MM.1S (cell line): ENCODE measurements around the gene FGF14.

Experiments
- DNase-seq: peaks from one replicate; pipeline ENCODE4 v3.0.0-alpha.2; 2015
- H2AFZ ChIP-seq: fragments of 300-600 bp; sonication (generic); 2 replicates; pipeline ENCODE4 v1.6.0; 2016; ENCODE audit warnings: antibody characterized with exemption, low read length
- H3F3A ChIP-seq: fragments of 300-600 bp; sonication (generic); 2 replicates; pipeline ENCODE4 v1.6.1; 2016; ENCODE audit warnings: mild to moderate bottlenecking, antibody characterized with exemption, low read length, moderate library complexity, mixed read lengths; ENCODE audit not compliant: insufficient read depth
- H3K27ac ChIP-seq: fragments of 300-600 bp; sonication (generic); 2 replicates; pipeline ENCODE4 v1.5.1; 2016; ENCODE audit warnings: mild to moderate bottlenecking, low read length
- H3K27me3 ChIP-seq: fragments of 300-600 bp; sonication (generic); replicated peaks from 2 replicates; pipeline ENCODE4 v1.6.0; 2016; ENCODE audit warnings: low read length; ENCODE audit not compliant: insufficient read depth
- H3K36me3 ChIP-seq: fragments of 300-600 bp; sonication (generic); replicated peaks from 2 replicates; pipeline ENCODE4 v1.6.1; 2016; ENCODE audit warnings: mild to moderate bottlenecking, low read length, mixed read lengths; ENCODE audit not compliant: insufficient read depth
- H3K4me1 ChIP-seq: fragments of 300-600 bp; sonication (generic); 2 replicates; pipeline ENCODE4 v1.6.1; 2016; ENCODE audit warnings: low read length, mixed read lengths
- H3K4me2 ChIP-seq: fragments of 300-600 bp; sonication (generic); 2 replicates; pipeline ENCODE4 v1.6.0; 2016; ENCODE audit warnings: low read depth, low read length
- H3K4me3 ChIP-seq: fragments of 300-600 bp; sonication (generic); 2 replicates; pipeline ENCODE4 v1.5.1; 2016; ENCODE audit warnings: low read length, mixed read lengths
- H3K79me2 ChIP-seq: fragments of 300-600 bp; sonication (generic); 2 replicates; pipeline ENCODE4 v1.6.1; 2016; ENCODE audit warnings: mixed run types, low read length, mixed read lengths
- H3K9ac ChIP-seq: fragments of 300-600 bp; sonication (generic); 2 replicates; pipeline ENCODE4 v1.6.1; 2016; ENCODE audit warnings: low read length, mixed read lengths
- H3K9me2 ChIP-seq: fragments of 300-600 bp; sonication (generic); replicated peaks from 2 replicates; pipeline ENCODE4 v1.6.1; 2016; ENCODE audit warnings: mild to moderate bottlenecking, low read length, mixed read lengths; ENCODE audit not compliant: insufficient read depth
- H3K9me3 ChIP-seq: fragments of 300-600 bp; sonication (generic); replicated peaks from 2 replicates; pipeline ENCODE4 v1.6.1; 2016; ENCODE audit warnings: mild to moderate bottlenecking, low read length, mixed read lengths; ENCODE audit not compliant: insufficient read depth
- H4K20me1 ChIP-seq: fragments of 300-600 bp; sonication (generic); 2 replicates; pipeline ENCODE4 v1.6.1; 2016; ENCODE audit warnings: mild to moderate bottlenecking, low read length, moderate library complexity, mixed read lengths; ENCODE audit not compliant: insufficient read depth
- CTCF ChIP-seq: fragments of 300-600 bp; sonication (generic); IDR thresholded peaks from 2 replicates; pipeline ENCODE4 v1.5.1; 2016; ENCODE audit warnings: antibody characterized with exemption, low read length, mixed read lengths
- EZH2 ChIP-seq: fragments of 300-600 bp; sonication (generic); optimal IDR thresholded peaks from 2 replicates; pipeline ENCODE3; 2017; ENCODE audit warnings: low read depth, mild to moderate bottlenecking, antibody characterized with exemption, low read length, mixed read lengths
- EZH2phosphoT487 ChIP-seq: fragments of 300-600 bp; sonication (generic); IDR thresholded peaks from 2 replicates; pipeline ENCODE4 v1.6.1; 2018; ENCODE audit warnings: antibody characterized with exemption, low read length

Gene FGF14

GRCh38 chr13:102323505-102323904 lies 78.3 kb downstream of the FGF14 start:
- Histone ChIP-seq H3K9ac (no peak overlapping the region), H4K20me1 (no peaks in the 10 kb centered on the region), H3K27me3 (no peaks in the 10 kb centered on the region), H3K36me3 (no peaks in the 10 kb centered on the region), H3K4me2 (no peak overlapping the region), H3K9me3 (no peaks in the 10 kb centered on the region), H3F3A (no peaks in the 10 kb centered on the region), H3K4me3 (no peak overlapping the region), H3K4me1 (no peaks in the 10 kb centered on the region), H3K9me2 (no peaks in the 10 kb centered on the region), H2AFZ (no peak overlapping the region), H3K27ac (no peak overlapping the region), H3K79me2 (no peaks in the 10 kb centered on the region)
- no peak for DNase-seq
- TF ChIP-seq EZH2, result no peak

- Histone ChIP-seq H3K9me2 (no peaks in the 10 kb centered on the region), H3K36me3 (no peaks in the 10 kb centered on the region), H3K4me1 (no peaks in the 10 kb centered on the region), H3F3A (no peaks in the 10 kb centered on the region), H3K79me2 (no peaks in the 10 kb centered on the region), H3K9me3 (no peaks in the 10 kb centered on the region), H4K20me1 (no peaks in the 10 kb centered on the region), H3K4me3 (no peak overlapping the region), H3K9ac (no peak overlapping the region), H3K27me3 (no peaks in the 10 kb centered on the region), H2AFZ (no peak overlapping the region), H3K4me2 (no peak overlapping the region), H3K27ac (no peak overlapping the region)
- no peak for DNase-seq
- TF ChIP-seq EZH2 (no peak), CTCF (no peak), EZH2phosphoT487 (no peak)
Observed at GRCh38 chr13:102323012-102323411, 78.8 kb downstream of the FGF14 start.

GRCh38 chr13:102322211-102322610 lies 79.6 kb downstream of the FGF14 start:
- no peaks in the 10 kb centered on the region for H3K4me1 ChIP-seq
- H3K4me2 ChIP-seq, result no peak overlapping the region
- no peak overlapping the region for H3K27ac ChIP-seq
- DNase-seq, result no peak
- no peak overlapping the region for H3K9ac ChIP-seq
- H3K4me3 ChIP-seq, result no peak overlapping the region
- TF ChIP-seq CTCF (no peak), EZH2phosphoT487 (no peak), EZH2 (no peak)
- no peaks in the 10 kb centered on the region for H4K20me1 ChIP-seq
- no peaks in the 10 kb centered on the region for H3K9me3 ChIP-seq
- H3K9me2 ChIP-seq, result no peaks in the 10 kb centered on the region
- H3F3A ChIP-seq, result no peaks in the 10 kb centered on the region
- no peaks in the 10 kb centered on the region for H3K36me3 ChIP-seq
- no peaks in the 10 kb centered on the region for H3K79me2 ChIP-seq
- no peak overlapping the region for H2AFZ ChIP-seq
- no peaks in the 10 kb centered on the region for H3K27me3 ChIP-seq

- Histone ChIP-seq H3K4me2 (no peak overlapping the region), H3K4me1 (no peaks in the 10 kb centered on the region), H2AFZ (no peak overlapping the region), H3K27ac (no peak overlapping the region), H3K9me3 (no peaks in the 10 kb centered on the region), H3K9me2 (no peaks in the 10 kb centered on the region), H3K4me3 (no peak overlapping the region), H3K27me3 (no peaks in the 10 kb centered on the region), H3F3A (no peaks in the 10 kb centered on the region), H3K9ac (no peak overlapping the region), H3K79me2 (no peaks in the 10 kb centered on the region), H4K20me1 (no peaks in the 10 kb centered on the region), H3K36me3 (no peaks in the 10 kb centered on the region)
- no peak for TF ChIP-seq EZH2phosphoT487
- no peak for TF ChIP-seq EZH2
- TF ChIP-seq CTCF, result no peak
- DNase-seq, result no peak
Observed at GRCh38 chr13:102318233-102318632, 83.6 kb downstream of the FGF14 start.
